Endometrium (tissue), 2 donors: ENCODE data around the gene GPC2.
"Not testable (repeated sequence)": the region's sequence is repeated elsewhere in the genome, so short reads cannot be mapped to it uniquely, and the experiment has no call there.

Experiments used
- FAIRE-seq: peaks from 2 replicates; lab custom pipeline; 2012; peaks lifted over from hg19 to GRCh38; lab: Jason Lieb, UNC
- donor health status: control.
- donor health status: control.

Gene GPC2

GRCh38 chr7:100200693-100201092, 23.5 kb upstream of the GPC2 start:
- no peak for FAIRE-seq

DNA sequence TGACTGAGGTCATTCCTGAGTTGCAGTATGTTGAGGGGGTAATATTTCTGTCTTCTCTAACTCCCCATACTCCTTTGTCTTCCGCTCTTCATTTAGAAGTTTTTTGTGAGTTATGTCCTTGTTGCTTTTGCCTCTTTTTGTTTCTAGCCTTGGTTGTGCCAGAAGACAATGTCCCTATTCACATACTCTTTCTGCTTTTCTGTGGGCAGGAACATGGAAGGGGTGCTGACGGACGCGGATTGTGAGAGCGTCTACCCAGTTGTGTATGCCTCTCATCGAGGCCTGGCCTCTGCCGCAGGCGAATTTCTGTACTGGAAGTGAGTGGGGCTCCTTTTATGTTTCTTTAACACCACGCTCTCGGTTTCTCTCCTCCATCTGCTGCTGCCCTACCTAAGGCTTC, 21.1 kb upstream of the GPC2 start:
- no peak for FAIRE-seq

DNA sequence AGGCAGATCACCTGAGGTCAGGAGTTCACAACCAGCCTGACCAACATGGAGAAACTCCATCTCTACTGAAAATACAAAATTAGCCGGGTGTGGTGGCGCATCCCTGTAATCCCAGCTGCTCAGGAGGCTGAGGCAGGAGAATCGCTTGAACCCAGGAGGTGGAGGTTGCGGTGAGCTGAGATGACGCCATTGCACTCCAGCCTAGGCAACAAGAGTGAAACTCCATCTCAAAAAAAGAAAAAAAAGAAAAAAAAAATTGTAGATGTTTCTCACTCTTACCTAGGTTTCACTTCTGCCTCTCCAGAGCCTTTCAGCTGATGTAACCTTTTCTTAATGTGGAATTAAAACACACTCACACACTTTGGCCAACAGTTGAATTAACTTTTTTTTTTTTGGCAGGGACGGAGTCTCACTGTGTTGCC, 18.7 kb upstream of the GPC2 start:
- not testable (repeated sequence) for FAIRE-seq

GRCh38 chr7:100195222-100195621, 18.0 kb upstream of the GPC2 start:
- no peak for FAIRE-seq

GRCh38 chr7:100192969-100193368, 15.8 kb upstream of the GPC2 start:
- FAIRE-seq, result no peak

DNA sequence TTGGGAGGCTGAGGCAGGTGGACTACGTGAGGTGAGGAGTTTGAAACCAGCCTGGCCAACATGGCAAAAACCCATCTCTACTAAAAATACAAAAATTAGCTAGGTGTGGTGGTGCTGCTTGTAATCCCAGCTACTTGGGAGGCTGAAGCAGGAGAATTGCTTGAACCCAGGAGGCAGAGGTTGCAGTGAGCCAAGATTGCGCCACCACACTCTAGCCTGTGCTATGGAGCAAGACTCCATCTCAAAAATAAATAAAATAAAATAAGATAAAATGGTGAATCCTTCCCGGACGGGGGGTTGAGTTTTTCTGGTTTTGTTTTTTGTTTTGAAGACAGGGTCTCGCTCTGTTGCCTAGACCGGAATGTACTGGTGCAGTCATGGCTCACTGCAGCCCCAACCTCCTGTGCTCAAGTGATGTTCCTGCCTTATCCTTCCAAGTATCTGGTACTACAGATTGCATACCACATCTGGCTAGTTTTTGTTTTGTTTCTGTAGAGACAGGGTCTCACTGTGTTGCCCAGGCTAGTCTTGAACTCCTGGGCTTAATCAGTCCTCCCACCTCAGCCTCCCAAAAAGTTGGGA, 15.2 kb upstream of the GPC2 start:
- not testable (repeated sequence) for FAIRE-seq

DNA sequence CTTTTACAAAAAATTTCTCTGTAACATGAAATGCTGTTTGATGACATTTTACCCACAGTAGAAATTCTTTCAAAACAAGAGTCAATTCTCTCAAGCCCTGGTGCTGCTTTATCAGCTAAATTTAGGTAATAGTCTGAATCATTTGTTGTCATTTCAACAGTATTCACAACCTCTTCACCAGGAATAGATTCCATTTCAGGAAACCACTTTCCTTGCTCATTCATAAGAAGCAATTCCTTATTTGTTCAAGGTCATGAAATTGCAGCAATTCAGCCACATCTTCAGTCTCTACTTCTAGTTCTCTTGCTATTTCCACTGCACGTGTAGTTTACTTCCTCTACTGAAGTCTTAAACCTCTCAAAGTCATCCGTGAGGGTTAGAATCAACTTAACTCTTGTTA, 14.6 kb upstream of the GPC2 start:
- FAIRE-seq, result no peak

GRCh38 chr7:100190048-100190711, 13.0 kb upstream of the GPC2 start:
- no peak for FAIRE-seq

- FAIRE-seq, result no peak
These were observed 11.9 kb upstream of the GPC2 start for GRCh38 chr7:100189061-100189460.

- no peak for FAIRE-seq
These were observed 8.5 kb upstream of the GPC2 start for GRCh38 chr7:100185726-100186125.

DNA sequence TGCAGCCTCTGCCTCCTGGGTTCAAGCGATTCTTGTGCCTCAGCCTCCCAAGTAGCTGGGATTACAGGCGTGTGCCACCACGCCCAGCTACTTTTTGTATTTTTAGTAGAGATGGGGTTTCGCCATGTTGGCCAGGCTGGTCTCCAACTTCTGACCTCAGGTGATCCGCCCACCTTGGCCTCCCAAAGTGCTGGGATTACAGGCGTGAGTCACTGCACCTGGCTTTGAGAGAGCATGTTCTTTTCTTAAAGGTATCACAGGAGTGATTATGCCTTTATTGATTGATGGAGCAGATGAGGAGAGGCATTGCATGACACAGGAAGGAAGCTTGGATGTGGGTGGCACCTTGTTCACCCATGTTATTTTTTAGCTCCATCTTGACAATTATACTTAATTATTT, 5.9 kb upstream of the GPC2 start:
- not testable (repeated sequence) for FAIRE-seq

GRCh38 chr7:100182616-100183015, 5.4 kb upstream of the GPC2 start:
- FAIRE-seq, result not testable (repeated sequence)

DNA sequence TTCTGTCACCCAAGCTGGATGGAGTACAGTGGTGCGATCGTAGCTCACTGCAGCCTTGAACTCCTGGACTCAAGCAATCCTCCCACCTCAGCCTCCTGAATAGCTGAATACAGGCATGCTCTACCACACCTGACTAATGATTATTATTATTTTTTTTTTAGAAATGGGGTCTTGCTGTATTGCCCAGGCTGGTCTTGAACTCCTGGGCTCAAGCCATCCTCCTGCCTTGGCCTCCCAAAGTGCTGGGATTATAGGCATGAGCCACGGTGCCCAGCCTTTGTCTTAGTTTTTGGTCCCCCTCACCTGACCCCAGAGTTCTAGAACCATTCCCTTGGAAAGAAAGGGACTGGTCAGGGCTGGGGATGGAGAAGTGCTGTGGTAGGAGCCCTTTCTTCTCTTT, 2.9 kb upstream of the GPC2 start:
- not testable (repeated sequence) for FAIRE-seq

DNA sequence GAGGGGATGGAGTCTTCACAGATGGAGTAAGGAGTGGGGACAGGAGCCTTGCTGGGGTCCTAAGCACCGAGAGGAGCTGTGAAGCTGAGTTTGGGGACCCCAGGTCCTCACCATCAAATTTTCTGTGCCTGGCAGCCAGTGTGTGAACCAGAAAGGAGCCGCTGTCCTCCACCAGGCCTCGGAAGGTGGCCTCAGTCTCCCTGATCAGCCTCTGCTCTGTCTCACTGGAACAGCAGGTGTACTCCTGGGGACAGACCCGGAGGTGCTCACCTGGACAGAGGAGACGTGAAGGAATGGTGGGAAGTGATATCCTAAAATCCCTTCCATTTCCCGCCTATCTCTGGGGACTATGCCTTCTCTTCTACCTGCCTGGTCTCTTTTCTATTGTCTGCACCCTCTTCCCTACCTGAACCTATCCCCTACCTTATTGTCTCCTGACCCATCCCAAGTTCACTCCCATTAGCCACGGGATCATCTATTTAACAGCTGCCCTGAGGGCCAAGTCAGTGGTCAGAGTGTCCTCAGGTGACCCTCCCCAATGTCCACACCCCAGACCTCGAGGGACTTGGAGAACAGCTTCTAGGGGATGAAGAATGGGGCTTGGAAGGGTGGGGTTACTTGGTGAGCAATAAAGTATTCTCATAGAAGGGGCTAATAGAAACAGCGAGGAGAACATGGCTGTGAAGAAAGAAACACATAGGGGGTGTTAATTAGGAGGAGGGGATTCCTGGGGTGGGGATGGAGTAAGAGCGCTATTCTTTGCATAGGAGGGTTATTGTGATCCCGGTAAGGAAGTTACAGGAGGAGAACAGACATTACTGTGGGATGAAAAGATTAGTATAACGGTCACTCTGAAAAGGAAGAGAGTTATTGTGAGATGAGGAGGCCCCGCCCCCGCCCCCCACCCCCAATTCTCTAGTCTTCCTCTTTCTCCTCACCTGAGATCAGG, 811 bp downstream of the GPC2 start:
- no peak for FAIRE-seq

DNA sequence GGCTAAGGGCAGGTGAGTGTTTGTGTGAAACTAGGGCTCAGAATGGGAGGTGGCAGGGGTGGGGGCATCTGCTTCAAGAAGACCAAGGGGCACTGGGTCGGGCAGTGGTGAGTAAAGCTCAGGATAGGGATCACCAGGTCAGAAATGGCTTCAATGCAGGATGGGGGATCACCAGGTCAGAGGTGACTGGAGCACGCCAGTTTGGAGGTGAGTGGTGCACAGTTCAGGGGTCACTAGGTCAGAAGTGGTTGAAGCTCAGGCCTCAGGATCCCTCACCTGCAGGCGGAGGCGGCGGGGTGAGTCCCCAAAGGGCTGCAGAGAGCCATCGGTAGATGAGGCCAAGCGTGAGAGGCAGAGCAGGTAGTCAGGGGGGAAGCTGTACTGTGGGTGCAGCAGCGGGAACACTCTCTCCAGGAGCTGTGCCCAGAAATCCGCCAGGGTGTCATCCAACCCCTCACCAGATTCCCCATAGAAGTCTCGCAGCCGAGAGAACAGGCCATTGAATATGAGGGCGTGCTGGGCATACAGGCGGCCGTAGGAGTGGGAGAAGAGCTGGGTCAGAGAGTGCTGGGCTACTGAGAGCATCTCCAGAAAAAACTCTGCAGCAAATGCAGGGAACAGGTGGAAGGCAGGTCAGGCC, 1.8 kb downstream of the GPC2 start:
- no peak for FAIRE-seq

GRCh38 chr7:100174582-100174981, 2.6 kb downstream of the GPC2 start:
- no peak for FAIRE-seq

DNA sequence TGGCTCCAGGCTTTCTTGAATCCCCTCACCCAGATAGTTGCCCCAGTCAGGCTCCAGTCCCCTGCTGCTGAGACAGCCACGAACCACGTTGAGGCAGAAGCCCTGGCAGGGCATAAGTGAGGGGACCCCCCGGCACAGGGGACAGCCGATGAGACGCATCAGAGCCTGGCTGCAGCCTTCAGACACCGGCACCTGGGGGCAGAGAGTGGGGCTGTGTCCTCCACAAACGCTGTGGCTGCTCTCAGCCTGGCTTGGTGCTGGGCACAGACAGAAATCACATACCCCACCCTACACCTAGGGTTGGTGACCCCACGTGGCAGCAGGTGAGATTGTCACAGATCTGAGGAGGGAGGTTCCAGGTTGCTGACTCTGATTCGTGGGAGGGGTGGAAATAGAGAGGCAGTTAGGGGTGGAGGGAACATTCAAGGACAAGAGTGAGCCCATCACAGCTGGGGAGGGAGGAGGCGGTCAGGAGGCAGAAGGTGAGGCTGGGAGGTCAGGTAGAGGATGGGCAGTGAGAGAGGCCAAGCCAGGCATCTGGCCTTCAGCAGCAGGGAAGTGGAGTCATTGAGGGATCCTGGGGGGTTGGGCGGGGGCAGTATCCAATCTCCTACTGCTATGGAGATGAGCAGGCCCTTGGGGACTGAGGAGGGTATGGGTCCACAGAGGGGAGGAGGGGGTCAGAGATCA, 3.2 kb downstream of the GPC2 start:
- no peak for FAIRE-seq

DNA sequence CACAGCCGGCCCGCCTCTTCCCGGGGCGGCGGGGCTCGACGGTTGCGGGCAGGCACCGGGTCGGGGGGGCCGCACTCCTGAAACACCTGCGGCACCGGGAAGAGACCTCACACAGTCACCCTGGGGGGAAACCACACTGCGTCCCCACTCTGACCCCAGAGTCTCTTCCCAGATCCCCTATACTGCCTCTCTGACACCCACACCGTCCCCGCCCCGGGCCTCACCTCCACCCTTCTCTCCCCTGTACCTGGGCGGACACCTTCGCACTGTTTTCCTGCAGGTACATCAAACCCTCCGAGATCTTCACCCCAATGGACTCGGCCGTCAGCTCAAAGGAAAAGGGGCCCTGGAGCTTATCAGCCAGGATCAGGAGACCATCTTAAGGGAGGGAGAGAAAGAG, 5.3 kb downstream of the GPC2 start:
- no peak for FAIRE-seq

- no peak for FAIRE-seq
These were observed 6.0 kb downstream of the GPC2 start for GRCh38 chr7:100171087-100171681.

GRCh38 chr7:100170101-100170897, 6.9 kb downstream of the GPC2 start:
- no peak for FAIRE-seq
